Effector memory CD4-positive, alpha-beta T cell (primary cell): ENCODE data around the gene LBR.
"Not testable (repeated sequence)": the region's sequence is repeated elsewhere in the genome, so short reads cannot be mapped to it uniquely, and the experiment has no call there.

Source experiments
- DNase-seq, 3 donors: peaks; one replicate each; pipeline ENCODE4 v3.0.0-alpha.2; 2020
- H3K27ac ChIP-seq: 2 replicates; pipeline ENCODE4 v1.7.0; 2013; ENCODE audit warnings: mild to moderate bottlenecking, low read length, moderate library complexity; ENCODE audit not compliant: insufficient read depth, poor library complexity, severe bottlenecking
- H3K27me3 ChIP-seq: replicated peaks from 2 replicates; pipeline ENCODE4 v1.7.0; 2013; ENCODE audit warnings: mild to moderate bottlenecking, low read length; ENCODE audit not compliant: insufficient read depth, control insufficient read depth, poor library complexity, severe bottlenecking
- H3K36me3 ChIP-seq: 2 replicates; pipeline ENCODE4 v1.7.0; 2013; ENCODE audit warnings: mild to moderate bottlenecking, low read length, moderate library complexity; ENCODE audit not compliant: control insufficient read depth, insufficient read depth
- H3K4me1 ChIP-seq: 2 replicates; pipeline ENCODE4 v1.7.0; 2013; ENCODE audit warnings: low read length, mild to moderate bottlenecking; ENCODE audit not compliant: control insufficient read depth, insufficient read depth, poor library complexity, severe bottlenecking
- H3K4me3 ChIP-seq: 2 replicates; pipeline ENCODE4 v1.7.0; 2013; ENCODE audit warnings: low read length, low read depth, mild to moderate bottlenecking; ENCODE audit not compliant: insufficient read depth, poor library complexity, severe bottlenecking
- H3K9me3 ChIP-seq: 2 replicates; pipeline ENCODE4 v1.7.0; 2013; ENCODE audit warnings: mild to moderate bottlenecking, low read length, moderate library complexity; ENCODE audit not compliant: control insufficient read depth
- total RNA-seq, 3 donors: gene quantifications; one replicate each; lab custom pipeline; 2026; lab: John Stamatoyannopoulos, UW

The LBR gene
- 78.2 to 108 (median 97.8) reads per million in 3 donors for total RNA-seq

DNA sequence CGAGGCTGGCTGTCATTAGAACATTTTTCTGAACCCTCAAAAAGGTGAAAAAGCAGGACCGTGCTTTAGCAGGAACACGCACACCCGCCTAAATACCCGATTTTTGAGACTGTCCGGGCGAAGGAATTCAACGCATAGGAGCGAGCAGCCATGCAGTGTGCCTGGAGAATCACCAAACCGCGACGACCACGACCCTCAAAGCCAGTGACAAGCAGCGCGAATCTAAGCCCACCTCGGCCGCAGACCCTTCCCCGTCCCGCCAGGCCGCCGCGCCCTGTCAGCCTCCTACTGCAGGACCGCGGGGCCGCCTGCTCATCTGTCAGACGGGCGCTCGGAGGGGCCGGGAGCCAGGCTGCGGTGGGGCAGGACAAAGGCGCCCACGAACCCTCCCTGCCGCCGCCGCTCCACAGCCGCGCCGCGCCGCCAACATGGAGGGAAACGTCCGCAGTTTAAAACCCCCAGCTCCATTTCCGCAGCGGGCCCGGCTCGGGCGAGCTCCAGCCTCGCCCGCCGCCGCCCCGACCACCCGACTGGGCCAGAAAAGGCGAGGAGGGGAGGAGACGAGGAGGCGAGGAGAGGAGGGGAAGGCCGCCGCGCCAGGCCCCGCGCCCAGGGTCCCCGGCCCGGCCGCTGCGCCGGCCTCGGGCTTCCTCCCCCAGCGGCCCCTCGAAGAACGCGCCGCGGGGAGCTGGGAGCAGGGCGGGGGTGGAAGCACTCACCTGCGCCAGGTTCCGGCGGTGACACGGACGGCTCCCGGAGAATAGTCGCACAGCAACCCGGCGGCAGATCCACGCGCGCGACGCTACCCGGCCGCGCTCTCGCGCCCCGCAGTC is at the start of gene LBR:
Gene LBR (minus strand): TSS at position 804 of the 833 bp plus-strand sequence. CDS start 3,963 bp downstream, outside the sequence.
- Histone ChIP-seq H3K9me3 (no peaks in the 10 kb centered on the region), H3K4me1 (peaks cover 15% of the 10 kb centered on the region), H3K27me3 (no peaks in the 10 kb centered on the region), H3K36me3 (no peaks in the 10 kb centered on the region), H3K27ac (peak within 1 kb of the TSS; percentile 82), H3K4me3 (peak within 1 kb of the TSS; percentile 70)
- no peak for DNase-seq

DNA sequence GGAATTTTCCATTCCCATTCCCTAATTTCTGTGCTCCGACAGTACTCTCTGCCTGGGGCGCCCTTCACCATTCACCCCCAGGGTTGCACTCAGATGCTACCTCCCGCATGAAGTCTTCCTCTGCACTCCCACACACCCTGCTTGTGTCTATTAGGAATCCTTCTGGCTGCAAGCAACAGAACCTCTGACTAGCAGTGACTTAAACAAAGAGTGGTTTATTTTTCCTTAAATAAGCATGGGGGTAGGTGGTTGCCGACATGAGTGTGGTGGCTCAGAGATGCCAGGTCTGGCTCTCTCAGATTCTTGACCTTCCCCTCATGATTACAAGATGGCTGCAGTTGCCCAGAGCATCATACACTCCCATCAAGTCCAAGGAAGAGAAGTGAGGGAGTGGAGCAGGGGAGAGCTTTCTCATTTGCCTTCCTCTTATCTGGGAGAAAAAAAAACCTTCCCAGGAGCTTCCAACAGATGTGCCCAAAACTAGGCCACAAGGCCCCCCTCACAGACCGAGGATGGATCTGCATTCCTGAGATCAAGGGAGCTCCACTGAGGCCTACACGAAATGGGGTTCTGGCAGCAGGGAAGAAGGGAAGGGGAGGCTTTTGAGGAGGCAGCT is 49.6 kb upstream of the LBR start:
- Histone ChIP-seq H3K27me3 (no peaks in the 10 kb centered on the region), H3K4me1 (peaks cover 14% of the 10 kb centered on the region), H3K27ac (no peak overlapping the region), H3K4me3 (no peak overlapping the region), H3K36me3 (no peaks in the 10 kb centered on the region), H3K9me3 (no peaks in the 10 kb centered on the region)
- no peak for DNase-seq

DNA sequence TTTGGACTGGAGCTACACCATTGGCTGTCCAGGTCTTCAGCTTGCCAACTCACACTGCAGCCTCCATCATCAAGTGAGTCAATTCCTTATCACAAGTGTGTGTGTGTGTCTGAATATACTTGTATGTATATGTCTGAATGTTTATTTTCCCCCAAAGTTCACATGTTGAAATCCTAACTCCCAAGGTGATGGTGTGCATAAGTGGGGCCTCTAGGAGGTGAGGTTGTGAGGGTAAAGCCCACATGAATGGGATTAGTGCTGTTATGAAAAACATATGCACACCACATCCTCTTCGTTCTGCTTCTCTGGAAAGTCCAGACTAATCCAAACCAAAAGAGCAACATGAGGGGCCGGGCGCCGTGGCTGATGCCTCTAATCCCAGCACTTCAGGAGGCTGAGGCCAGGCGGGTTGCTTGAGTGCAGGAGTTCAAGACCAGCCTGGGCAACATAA is 48.7 kb upstream of the LBR start:
- no peak for DNase-seq
- no peak overlapping the region for H3K4me3 ChIP-seq
- no peaks in the 10 kb centered on the region for H3K36me3 ChIP-seq
- H3K9me3 ChIP-seq, result no peaks in the 10 kb centered on the region
- H3K27ac ChIP-seq, result no peak overlapping the region
- H3K27me3 ChIP-seq, result no peaks in the 10 kb centered on the region
- peaks cover 14% of the 10 kb centered on the region for H3K4me1 ChIP-seq

DNA sequence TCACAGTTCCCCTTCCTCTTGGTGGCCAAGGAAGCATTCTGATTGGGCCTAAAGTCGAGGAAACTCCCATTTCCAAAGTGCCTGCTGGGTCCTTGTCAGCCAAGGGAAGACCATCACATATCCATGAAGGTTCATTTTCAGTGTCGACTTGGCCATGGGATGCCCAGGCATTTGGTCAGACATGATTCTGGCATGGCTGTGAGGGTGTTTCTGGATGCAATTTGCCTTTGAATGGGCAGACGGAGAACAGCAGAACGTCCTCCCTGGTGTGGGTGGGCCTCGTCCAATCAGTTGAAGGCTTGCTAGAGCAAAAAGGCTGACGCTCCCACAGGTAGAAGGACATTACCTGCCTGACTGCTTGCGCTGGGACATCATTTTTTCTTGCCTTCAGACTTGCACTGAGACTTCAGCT is 48.3 kb upstream of the LBR start:
- Histone ChIP-seq H3K27me3 (no peaks in the 10 kb centered on the region), H3K4me3 (no peak overlapping the region), H3K27ac (no peak overlapping the region), H3K36me3 (no peaks in the 10 kb centered on the region), H3K4me1 (peaks cover 14% of the 10 kb centered on the region), H3K9me3 (no peaks in the 10 kb centered on the region)
- no peak for DNase-seq

DNA sequence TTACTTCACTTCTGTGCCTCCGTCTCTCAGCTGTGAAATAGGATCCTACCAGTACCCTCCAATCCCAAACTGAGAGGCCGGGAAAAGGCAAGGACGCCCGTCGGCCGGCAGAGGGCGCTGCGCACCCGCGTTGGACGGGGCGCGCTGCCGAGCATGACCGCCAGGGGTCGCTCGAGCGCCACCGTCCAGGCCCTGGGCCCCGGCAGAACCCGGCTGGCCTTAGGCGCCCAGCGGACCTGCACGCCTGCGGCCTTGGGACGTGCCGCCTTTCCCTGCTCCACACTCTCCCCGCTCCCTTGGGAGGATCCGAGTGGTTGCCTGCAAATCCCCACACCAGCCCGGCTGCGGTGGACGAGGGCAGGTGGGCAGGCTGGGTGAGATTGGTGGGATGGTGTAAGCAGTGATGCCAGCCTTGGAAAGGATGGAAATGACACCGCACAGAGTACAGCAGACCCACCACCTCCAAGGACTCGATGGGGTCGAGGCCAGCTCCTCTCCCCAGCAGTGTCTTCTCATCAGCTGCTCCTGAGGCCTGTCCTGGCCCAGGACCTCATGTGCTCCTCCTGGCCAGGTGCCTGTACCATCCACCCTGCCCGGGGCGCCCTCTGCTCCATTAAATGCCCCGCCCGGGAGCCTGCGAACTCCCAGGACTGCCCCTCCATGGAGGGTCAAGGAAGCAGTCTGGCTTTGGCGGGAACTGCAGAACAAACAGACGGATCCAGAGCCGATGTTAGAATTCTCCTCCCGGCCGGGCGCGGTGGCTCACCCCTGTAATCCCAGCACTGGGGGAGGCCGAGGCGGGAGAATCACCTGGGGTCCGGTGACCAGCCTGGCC is 47.4 kb upstream of the LBR start:
- Histone ChIP-seq H3K4me1 (peaks cover 14% of the 10 kb centered on the region), H3K4me3 (no peak overlapping the region), H3K27me3 (no peaks in the 10 kb centered on the region), H3K36me3 (no peaks in the 10 kb centered on the region), H3K27ac (no peak overlapping the region), H3K9me3 (no peaks in the 10 kb centered on the region)
- peak; percentile 44 to 57 (median 48) for DNase-seq

DNA sequence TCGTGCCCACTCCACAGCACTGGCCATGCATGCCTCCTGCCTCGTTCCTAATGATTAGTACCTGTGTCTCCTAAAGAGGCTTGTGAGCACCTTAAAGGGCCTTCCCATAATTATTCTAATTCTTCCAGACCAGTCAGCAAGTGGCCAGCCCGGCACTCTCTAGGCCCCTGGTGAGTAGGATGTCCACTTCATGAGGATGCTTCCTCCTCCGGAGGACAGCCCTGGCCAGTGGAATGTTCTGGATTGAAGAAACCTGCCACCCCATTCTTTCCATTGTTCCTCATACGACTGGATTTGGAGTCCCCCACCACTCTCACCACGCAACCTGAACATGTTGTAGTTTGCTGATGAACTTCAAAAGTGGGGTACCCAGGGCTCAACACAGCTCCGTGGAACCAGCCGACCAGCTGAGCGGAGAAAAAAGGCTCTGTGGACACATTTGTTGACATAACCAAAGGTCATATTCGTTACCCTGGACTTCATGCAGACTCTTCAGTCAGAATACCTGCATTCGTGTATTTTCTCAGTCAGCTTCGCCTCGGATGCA is 46.7 kb upstream of the LBR start:
- H3K4me3 ChIP-seq, result no peak overlapping the region
- no peak overlapping the region for H3K27ac ChIP-seq
- peaks cover 14% of the 10 kb centered on the region for H3K4me1 ChIP-seq
- no peaks in the 10 kb centered on the region for H3K27me3 ChIP-seq
- DNase-seq, result no peak
- no peaks in the 10 kb centered on the region for H3K36me3 ChIP-seq
- no peaks in the 10 kb centered on the region for H3K9me3 ChIP-seq

DNA sequence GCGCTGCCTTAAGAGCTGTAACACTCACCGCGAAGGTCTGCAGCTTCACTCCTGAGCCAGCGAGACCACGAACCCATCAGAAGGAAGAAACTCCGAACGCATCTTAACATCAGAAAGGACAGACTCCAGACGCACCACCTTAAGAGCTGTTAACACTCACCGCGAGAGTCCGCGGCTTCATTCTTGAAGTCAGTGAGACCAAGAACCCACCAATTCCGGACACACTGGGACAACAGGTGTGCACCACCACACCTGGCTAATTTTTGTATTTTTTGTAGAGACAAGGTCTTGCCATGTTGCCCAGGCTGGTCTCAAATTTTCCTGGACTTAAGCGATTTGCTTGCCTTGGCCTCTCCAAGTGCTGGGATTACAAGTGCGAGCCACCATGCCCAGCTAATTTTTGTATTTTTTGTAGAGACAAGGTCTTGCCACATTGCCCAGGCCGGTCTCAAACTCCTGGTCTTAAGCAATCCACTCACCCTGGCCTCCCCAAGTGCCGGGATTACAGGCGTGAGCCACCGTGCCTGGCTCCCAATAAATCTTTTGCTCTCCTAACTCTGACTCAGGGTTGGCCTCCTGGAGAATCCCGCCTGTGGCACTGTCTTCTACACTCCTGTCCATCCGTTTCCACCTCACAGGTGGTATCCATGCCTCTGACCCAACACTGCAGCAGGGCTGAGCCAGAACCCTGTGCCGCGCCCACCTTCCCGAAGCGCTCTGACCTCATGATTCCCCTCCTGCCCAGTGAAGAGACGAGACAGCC is 46.0 kb upstream of the LBR start:
- peaks cover 19% of the 10 kb centered on the region for H3K4me1 ChIP-seq
- H3K4me3 ChIP-seq, H3K27me3 ChIP-seq, H3K9me3 ChIP-seq, DNase-seq, H3K27ac ChIP-seq, H3K36me3 ChIP-seq: not testable (repeated sequence)

DNA sequence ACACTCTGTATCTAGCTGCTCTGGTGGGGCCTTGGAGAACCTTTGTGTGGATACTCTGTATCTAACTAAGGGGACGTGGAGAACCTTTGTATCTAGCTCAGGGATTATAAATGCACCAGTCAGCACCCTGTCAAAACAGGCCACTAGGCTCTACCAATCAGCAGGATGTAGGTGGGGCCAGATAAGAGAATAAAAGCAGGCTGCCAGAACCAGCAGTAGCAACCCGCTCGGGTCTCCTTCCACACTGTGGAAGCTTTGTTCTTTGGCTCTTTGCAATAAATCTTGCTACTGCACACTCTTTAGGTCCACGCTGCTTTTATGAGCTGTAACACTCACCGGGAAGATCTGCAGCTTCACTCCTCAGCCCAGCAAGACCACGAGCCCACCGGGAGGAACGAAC is 45.4 kb upstream of the LBR start:
- not testable (repeated sequence) for DNase-seq, H3K4me3 ChIP-seq, H3K9me3 ChIP-seq, H3K27me3 ChIP-seq, H3K36me3 ChIP-seq, H3K27ac ChIP-seq
- peaks cover 25% of the 10 kb centered on the region for H3K4me1 ChIP-seq
